Endothelial cell of umbilical vein (primary cell): ENCODE measurements around the gene MRPL38. TPM values are rescaled to one million over a fixed set of nuclear protein-coding genes. Genes with fewer than 3 reads are reported as not detected.
"Not testable (repeated sequence)": the region's sequence is repeated elsewhere in the genome, so short reads cannot be mapped to it uniquely, and the experiment has no call there.

ENCODE experiments used
- BruUV-seq: library from RNA; stranded (reverse); fragments of 400-500 nt; replicated peaks from 2 replicates; lab custom pipeline; 2021; lab: Mats Ljungman, UMichigan
- CTCF ChIA-PET: fragments of 300-600, 350-600 bp; sonication (Branson Sonifier 250); formaldehyde crosslinking; loops from one replicate; lab custom pipeline; 2021; ENCODE audit warnings: antibody characterized with exemption, inconsistent platforms; lab: Charles Lee
- POLR2A ChIA-PET: fragments of 300-600, 350-600 bp; sonication (Branson Sonifier 250); formaldehyde crosslinking; loops from one replicate; lab custom pipeline; 2021; ENCODE audit warnings: antibody characterized with exemption, inconsistent platforms; lab: Charles Lee
- DNase-seq: peaks from one replicate; pipeline ENCODE4 v3.0.0-alpha.2; 2011; ENCODE audit warnings: low read depth, low spot score
- FAIRE-seq: peaks from 2 replicates; lab custom pipeline; 2011; peaks lifted over from hg19 to GRCh38; lab: Jason Lieb, UNC
- H2AFZ ChIP-seq: 2 replicates; pipeline ENCODE4 v1.6.0; 2012; ENCODE audit warnings: low read depth, low read length, control low read depth, inconsistent platforms
- H3K27ac ChIP-seq: 2 replicates; pipeline ENCODE4 v1.5.1; 2011; ENCODE audit warnings: low read depth, mild to moderate bottlenecking, control low read depth, low read length, moderate library complexity; ENCODE audit not compliant: insufficient read depth
- H3K27me3 ChIP-seq, 2 experiments: 2 replicates each; pipeline versions ENCODE4 v1.6.0 to v1.6.1; 2011; ENCODE audit warnings: low read length in 2 of 2, mixed read lengths in 1 of 2; ENCODE audit not compliant: control insufficient read depth in 2 of 2, insufficient read depth in 2 of 2
- H3K36me3 ChIP-seq, 2 experiments: 2 replicates in 1 of 2; 3 replicates in 1 of 2; pipeline ENCODE4 v1.5.1; 2011; ENCODE audit warnings: low read length in 2 of 2, mild to moderate bottlenecking in 1 of 2, moderate library complexity in 1 of 2; ENCODE audit not compliant: control insufficient read depth in 2 of 2, insufficient read depth in 2 of 2; ENCODE audit errors: extremely low read depth in 1 of 2
- H3K4me1 ChIP-seq: 3 replicates; pipeline ENCODE4 v1.5.1; 2011; ENCODE audit warnings: mild to moderate bottlenecking, low read length; ENCODE audit not compliant: control insufficient read depth, insufficient read depth; ENCODE audit errors: extremely low read depth
- H3K4me2 ChIP-seq: 2 replicates; pipeline ENCODE4 v1.6.1; 2011; ENCODE audit warnings: low read length, control low read depth, mixed read lengths; ENCODE audit not compliant: insufficient read depth
- H3K4me3 ChIP-seq, 3 experiments: fragments of 200-600 bp in 1 of 3; sonication (generic), shearing (Covaris generic) in 1 of 3; replicated peaks in 1 of 3; 2 replicates each; pipeline ENCODE4 v1.5.1; 2011 to 2016; ENCODE audit warnings: control low read depth in 3 of 3, low read length in 3 of 3, mild to moderate bottlenecking in 2 of 3, inconsistent platforms in 1 of 3, low read depth in 1 of 3, moderate library complexity in 1 of 3; ENCODE audit not compliant: insufficient read depth in 1 of 3
- H3K79me2 ChIP-seq: 2 replicates; pipeline ENCODE4 v1.6.0; 2012; ENCODE audit warnings: low read length, inconsistent platforms; ENCODE audit not compliant: control insufficient read depth, insufficient read depth
- H3K9ac ChIP-seq: replicated peaks from 2 replicates; pipeline ENCODE3; 2011; ENCODE audit warnings: low read length, control low read depth; ENCODE audit not compliant: insufficient read depth; ENCODE audit errors: extremely low read depth
- H3K9me1 ChIP-seq: replicated peaks from 3 replicates; pipeline ENCODE4 v1.6.0; 2011; ENCODE audit warnings: mild to moderate bottlenecking, low read length; ENCODE audit not compliant: control insufficient read depth, insufficient read depth; ENCODE audit errors: extremely low read depth
- H3K9me3 ChIP-seq: replicated peaks from 2 replicates; pipeline ENCODE4 v1.5.1; 2012; ENCODE audit warnings: low read length, inconsistent platforms; ENCODE audit not compliant: control insufficient read depth, insufficient read depth
- H4K20me1 ChIP-seq: replicated peaks from 2 replicates; pipeline ENCODE3; 2011; ENCODE audit warnings: mild to moderate bottlenecking, low read length; ENCODE audit not compliant: control insufficient read depth, insufficient read depth; ENCODE audit errors: extremely low read depth
- EZH2 ChIP-seq: IDR thresholded peaks from 2 replicates; pipeline ENCODE4 v1.6.1; 2012; ENCODE audit warnings: borderline replicate concordance, low read depth, mild to moderate bottlenecking, moderate library complexity, low read length, inconsistent platforms; ENCODE audit not compliant: severe bottlenecking
- FOS ChIP-seq: IDR thresholded peaks from 2 replicates; pipeline ENCODE4 v1.6.1; 2011; ENCODE audit warnings: mild to moderate bottlenecking, low read length, moderate library complexity, borderline replicate concordance; ENCODE audit not compliant: insufficient read depth
- GATA2 ChIP-seq: IDR thresholded peaks from 2 replicates; pipeline ENCODE4 v1.7.0; 2011; ENCODE audit warnings: low read depth, mild to moderate bottlenecking, moderate library complexity, mixed read lengths, low read length; ENCODE audit not compliant: insufficient read length, insufficient read depth
- JUN ChIP-seq: IDR thresholded peaks from 2 replicates; pipeline ENCODE4 v1.6.1; 2011; ENCODE audit warnings: borderline replicate concordance, low read depth; ENCODE audit not compliant: insufficient read length, insufficient read depth
- MYC ChIP-seq: IDR thresholded peaks from one replicate; pipeline ENCODE4 v1.6.1; 2011; ENCODE audit warnings: mild to moderate bottlenecking, low read depth, low read length
- POLR2A ChIP-seq: IDR thresholded peaks from 2 replicates; pipeline ENCODE4 v1.6.1; 2012; ENCODE audit warnings: low read depth, mild to moderate bottlenecking, control low read depth, low read length
- POLR2AphosphoS5 ChIP-seq: IDR thresholded peaks from 2 replicates; pipeline ENCODE4 v1.6.1; 2012; ENCODE audit warnings: low read depth, mild to moderate bottlenecking, control low read depth, low read length, moderate library complexity; ENCODE audit not compliant: insufficient read depth
- dilution Hi-C: fragments of 300-500 bp; cut with MboI; formaldehyde crosslinking; loops from one replicate; pipeline ENCODE4 v1.15.0; 2019; ENCODE audit warnings: low sequenced_read_pairs; ENCODE audit not compliant: extremely low pct_ligation_motif_present
- intact Hi-C: fragments of 100-400 bp; cut with micrococcal nuclease; formaldehyde crosslinking; loops from one replicate; pipeline ENCODE4 v1.10.0; 2022
- polyA plus RNA-seq, 4 experiments: library from polyadenylated mRNA; depleted of rRNA in 3 of 4; stranded (reverse) in 3 of 4; unstranded in 1 of 4; fragments of >200 nt; gene quantifications; 2 replicates each; pipeline versions ENCODE4 v1.2.1 to v1.2.3, GENCODE V29; 2011 to 2012; ENCODE audit warnings: missing spikeins in 1 of 4
- total RNA-seq: library from RNA; stranded (reverse); gene quantifications from 2 replicates; pipeline ENCODE4 v1.2.3, GENCODE V29; 2021
- TF ChIP-seq, protein P1 (sequence below): IDR thresholded peaks from 2 replicates; pipeline ENCODE4 v1.6.1; 2011; ENCODE audit not compliant: insufficient read depth, insufficient read length
- TF ChIP-seq, protein P2 (sequence below), 2 donors: IDR thresholded peaks; 1 replicate in 1 of 2; 2 replicates in 1 of 2; pipeline ENCODE4 v1.5.1; 2011; ENCODE audit warnings: low read length in 2 of 2, mild to moderate bottlenecking in 2 of 2, moderate library complexity in 2 of 2, control low read depth in 1 of 2, inconsistent platforms in 1 of 2, low read depth in 1 of 2; ENCODE audit not compliant: insufficient read depth in 1 of 2; ENCODE audit errors: extremely low read depth in 1 of 2

The MRPL38 gene
- total and polyA plus RNA-seq, 2 donors (not counting 3 experiments of a cell fraction or from before 2014, with no cell fraction given): 82.7 to 93.8 TPM

- CTCF ChIA-PET, H3K79me2 ChIP-seq, H3K27me3 ChIP-seq, H3K9ac ChIP-seq, H3K4me3 ChIP-seq, H3K36me3 ChIP-seq, FAIRE-seq, dilution Hi-C loops, H3K27ac ChIP-seq, DNase-seq, H4K20me1 ChIP-seq, intact Hi-C loops, H3K4me1 ChIP-seq, POLR2A ChIA-PET, H2AFZ ChIP-seq, H3K4me2 ChIP-seq, BruUV-seq, H3K9me3 ChIP-seq, H3K9me1 ChIP-seq: not testable (repeated sequence)
Measured at GRCh38 chr17:75885860-75886259, 18.8 kb downstream of the MRPL38 start.

GRCh38 chr17:75885431-75885830 is 19.3 kb downstream of the MRPL38 start:
- peaks cover 5% of the 10 kb centered on the region for H3K4me1 ChIP-seq
- no TSS peak for BruUV-seq
- intact Hi-C loops: no loop called here
- no peak overlapping the region for H3K27ac ChIP-seq
- H3K27me3 ChIP-seq: no peaks in the 10 kb centered on the region
- H3K4me3 ChIP-seq: no peak overlapping the region
- FAIRE-seq (peak; percentile 40), DNase-seq (no peak)
- peaks cover 0 to 2% of the 10 kb centered on the region in 2 experiments for H3K36me3 ChIP-seq
- no peak for TF ChIP-seq POLR2AphosphoS5
- TF ChIP-seq GATA2: no peak
- TF ChIP-seq JUN: no peak
- TF ChIP-seq, protein P1, sequence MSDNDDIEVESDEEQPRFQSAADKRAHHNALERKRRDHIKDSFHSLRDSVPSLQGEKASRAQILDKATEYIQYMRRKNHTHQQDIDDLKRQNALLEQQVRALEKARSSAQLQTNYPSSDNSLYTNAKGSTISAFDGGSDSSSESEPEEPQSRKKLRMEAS: no peak
- TF ChIP-seq MYC: no peak
- TF ChIP-seq, protein P2, sequence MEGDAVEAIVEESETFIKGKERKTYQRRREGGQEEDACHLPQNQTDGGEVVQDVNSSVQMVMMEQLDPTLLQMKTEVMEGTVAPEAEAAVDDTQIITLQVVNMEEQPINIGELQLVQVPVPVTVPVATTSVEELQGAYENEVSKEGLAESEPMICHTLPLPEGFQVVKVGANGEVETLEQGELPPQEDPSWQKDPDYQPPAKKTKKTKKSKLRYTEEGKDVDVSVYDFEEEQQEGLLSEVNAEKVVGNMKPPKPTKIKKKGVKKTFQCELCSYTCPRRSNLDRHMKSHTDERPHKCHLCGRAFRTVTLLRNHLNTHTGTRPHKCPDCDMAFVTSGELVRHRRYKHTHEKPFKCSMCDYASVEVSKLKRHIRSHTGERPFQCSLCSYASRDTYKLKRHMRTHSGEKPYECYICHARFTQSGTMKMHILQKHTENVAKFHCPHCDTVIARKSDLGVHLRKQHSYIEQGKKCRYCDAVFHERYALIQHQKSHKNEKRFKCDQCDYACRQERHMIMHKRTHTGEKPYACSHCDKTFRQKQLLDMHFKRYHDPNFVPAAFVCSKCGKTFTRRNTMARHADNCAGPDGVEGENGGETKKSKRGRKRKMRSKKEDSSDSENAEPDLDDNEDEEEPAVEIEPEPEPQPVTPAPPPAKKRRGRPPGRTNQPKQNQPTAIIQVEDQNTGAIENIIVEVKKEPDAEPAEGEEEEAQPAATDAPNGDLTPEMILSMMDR (IDR thresholded peaks at IDR 0.05; ENCODE audit: extremely low read depth in 1 of 2, insufficient read depth in 1 of 2, low read depth in 1 of 2, low read length in 2 of 2): no peak
- no peak for TF ChIP-seq POLR2A
- no peak for TF ChIP-seq EZH2
- no peak for TF ChIP-seq FOS
- no peak overlapping the region for H3K4me2 ChIP-seq
- POLR2A ChIA-PET: interaction anchor here (0.5 kb wide), 1 partner anchor 180 kb away, joined by 4 read pairs; no protein-coding TSS in a partner anchor
- no peaks in the 10 kb centered on the region for H4K20me1 ChIP-seq
- dilution Hi-C loops: no loop called here
- H2AFZ ChIP-seq: peak overlapping the region; percentile 18
- H3K9ac ChIP-seq: no peak overlapping the region
- no peaks in the 10 kb centered on the region for H3K9me3 ChIP-seq
- H3K79me2 ChIP-seq: no peaks in the 10 kb centered on the region
- no peaks in the 10 kb centered on the region for H3K9me1 ChIP-seq
- CTCF ChIA-PET: interaction anchor here (0.8 to 1.5 kb wide), 3 partner anchors 8 to 55 kb away, joined by 3 to 4 read pairs (median 4); partner anchors contain the start of gene WBP2
